Measurements from ENCODE around the gene ITCH. TPM values are rescaled to one million over a fixed set of nuclear protein-coding genes. Genes with fewer than 3 reads are reported as not detected.

The ITCH gene
- total and polyA plus RNA-seq, 9 of the 15 experiments (the other 6 are each of a cell fraction or from before 2014, with no cell fraction given): 7.5 to 53.0 (median 22.9) TPM

DNA sequence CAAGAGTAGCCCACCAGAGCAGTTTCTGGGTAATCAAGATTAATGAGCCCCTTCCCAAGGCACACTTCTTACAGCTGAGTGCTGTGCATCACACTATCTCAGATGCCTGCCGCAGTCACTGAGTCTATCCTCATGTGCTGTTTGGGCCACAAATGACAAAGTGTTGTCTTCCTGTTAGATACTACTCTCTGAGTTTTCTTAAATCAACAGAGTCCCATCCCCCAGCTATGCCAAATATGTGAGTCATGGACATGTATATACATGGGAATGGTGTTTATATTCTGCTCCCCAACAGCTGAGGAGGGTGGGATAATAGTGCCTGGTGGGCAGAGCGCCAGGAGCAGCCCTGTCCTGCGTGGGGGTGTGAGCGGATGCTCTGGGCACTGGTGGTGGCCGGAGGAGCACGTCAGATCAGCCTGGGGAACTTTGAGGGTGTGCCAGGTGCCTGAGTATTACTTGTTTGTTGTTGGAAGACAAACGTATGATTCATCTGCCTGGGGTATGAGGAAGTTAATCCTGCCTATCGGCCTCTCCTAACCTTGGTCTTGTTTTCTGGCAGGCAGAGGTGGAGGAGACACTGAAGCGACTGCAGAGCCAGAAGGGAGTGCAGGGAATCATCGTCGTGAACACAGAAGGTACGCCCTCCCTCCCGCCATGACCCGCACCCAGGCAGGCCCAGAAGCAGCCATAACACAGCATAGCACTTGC, 162.8 kb downstream of the ITCH start (continued):
- TF ChIP-seq, protein P1, sequence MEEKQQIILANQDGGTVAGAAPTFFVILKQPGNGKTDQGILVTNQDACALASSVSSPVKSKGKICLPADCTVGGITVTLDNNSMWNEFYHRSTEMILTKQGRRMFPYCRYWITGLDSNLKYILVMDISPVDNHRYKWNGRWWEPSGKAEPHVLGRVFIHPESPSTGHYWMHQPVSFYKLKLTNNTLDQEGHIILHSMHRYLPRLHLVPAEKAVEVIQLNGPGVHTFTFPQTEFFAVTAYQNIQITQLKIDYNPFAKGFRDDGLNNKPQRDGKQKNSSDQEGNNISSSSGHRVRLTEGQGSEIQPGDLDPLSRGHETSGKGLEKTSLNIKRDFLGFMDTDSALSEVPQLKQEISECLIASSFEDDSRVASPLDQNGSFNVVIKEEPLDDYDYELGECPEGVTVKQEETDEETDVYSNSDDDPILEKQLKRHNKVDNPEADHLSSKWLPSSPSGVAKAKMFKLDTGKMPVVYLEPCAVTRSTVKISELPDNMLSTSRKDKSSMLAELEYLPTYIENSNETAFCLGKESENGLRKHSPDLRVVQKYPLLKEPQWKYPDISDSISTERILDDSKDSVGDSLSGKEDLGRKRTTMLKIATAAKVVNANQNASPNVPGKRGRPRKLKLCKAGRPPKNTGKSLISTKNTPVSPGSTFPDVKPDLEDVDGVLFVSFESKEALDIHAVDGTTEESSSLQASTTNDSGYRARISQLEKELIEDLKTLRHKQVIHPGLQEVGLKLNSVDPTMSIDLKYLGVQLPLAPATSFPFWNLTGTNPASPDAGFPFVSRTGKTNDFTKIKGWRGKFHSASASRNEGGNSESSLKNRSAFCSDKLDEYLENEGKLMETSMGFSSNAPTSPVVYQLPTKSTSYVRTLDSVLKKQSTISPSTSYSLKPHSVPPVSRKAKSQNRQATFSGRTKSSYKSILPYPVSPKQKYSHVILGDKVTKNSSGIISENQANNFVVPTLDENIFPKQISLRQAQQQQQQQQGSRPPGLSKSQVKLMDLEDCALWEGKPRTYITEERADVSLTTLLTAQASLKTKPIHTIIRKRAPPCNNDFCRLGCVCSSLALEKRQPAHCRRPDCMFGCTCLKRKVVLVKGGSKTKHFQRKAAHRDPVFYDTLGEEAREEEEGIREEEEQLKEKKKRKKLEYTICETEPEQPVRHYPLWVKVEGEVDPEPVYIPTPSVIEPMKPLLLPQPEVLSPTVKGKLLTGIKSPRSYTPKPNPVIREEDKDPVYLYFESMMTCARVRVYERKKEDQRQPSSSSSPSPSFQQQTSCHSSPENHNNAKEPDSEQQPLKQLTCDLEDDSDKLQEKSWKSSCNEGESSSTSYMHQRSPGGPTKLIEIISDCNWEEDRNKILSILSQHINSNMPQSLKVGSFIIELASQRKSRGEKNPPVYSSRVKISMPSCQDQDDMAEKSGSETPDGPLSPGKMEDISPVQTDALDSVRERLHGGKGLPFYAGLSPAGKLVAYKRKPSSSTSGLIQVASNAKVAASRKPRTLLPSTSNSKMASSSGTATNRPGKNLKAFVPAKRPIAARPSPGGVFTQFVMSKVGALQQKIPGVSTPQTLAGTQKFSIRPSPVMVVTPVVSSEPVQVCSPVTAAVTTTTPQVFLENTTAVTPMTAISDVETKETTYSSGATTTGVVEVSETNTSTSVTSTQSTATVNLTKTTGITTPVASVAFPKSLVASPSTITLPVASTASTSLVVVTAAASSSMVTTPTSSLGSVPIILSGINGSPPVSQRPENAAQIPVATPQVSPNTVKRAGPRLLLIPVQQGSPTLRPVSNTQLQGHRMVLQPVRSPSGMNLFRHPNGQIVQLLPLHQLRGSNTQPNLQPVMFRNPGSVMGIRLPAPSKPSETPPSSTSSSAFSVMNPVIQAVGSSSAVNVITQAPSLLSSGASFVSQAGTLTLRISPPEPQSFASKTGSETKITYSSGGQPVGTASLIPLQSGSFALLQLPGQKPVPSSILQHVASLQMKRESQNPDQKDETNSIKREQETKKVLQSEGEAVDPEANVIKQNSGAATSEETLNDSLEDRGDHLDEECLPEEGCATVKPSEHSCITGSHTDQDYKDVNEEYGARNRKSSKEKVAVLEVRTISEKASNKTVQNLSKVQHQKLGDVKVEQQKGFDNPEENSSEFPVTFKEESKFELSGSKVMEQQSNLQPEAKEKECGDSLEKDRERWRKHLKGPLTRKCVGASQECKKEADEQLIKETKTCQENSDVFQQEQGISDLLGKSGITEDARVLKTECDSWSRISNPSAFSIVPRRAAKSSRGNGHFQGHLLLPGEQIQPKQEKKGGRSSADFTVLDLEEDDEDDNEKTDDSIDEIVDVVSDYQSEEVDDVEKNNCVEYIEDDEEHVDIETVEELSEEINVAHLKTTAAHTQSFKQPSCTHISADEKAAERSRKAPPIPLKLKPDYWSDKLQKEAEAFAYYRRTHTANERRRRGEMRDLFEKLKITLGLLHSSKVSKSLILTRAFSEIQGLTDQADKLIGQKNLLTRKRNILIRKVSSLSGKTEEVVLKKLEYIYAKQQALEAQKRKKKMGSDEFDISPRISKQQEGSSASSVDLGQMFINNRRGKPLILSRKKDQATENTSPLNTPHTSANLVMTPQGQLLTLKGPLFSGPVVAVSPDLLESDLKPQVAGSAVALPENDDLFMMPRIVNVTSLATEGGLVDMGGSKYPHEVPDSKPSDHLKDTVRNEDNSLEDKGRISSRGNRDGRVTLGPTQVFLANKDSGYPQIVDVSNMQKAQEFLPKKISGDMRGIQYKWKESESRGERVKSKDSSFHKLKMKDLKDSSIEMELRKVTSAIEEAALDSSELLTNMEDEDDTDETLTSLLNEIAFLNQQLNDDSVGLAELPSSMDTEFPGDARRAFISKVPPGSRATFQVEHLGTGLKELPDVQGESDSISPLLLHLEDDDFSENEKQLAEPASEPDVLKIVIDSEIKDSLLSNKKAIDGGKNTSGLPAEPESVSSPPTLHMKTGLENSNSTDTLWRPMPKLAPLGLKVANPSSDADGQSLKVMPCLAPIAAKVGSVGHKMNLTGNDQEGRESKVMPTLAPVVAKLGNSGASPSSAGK (IDR thresholded peaks at IDR 0.05): no peak
- TF ChIP-seq, protein P2, sequence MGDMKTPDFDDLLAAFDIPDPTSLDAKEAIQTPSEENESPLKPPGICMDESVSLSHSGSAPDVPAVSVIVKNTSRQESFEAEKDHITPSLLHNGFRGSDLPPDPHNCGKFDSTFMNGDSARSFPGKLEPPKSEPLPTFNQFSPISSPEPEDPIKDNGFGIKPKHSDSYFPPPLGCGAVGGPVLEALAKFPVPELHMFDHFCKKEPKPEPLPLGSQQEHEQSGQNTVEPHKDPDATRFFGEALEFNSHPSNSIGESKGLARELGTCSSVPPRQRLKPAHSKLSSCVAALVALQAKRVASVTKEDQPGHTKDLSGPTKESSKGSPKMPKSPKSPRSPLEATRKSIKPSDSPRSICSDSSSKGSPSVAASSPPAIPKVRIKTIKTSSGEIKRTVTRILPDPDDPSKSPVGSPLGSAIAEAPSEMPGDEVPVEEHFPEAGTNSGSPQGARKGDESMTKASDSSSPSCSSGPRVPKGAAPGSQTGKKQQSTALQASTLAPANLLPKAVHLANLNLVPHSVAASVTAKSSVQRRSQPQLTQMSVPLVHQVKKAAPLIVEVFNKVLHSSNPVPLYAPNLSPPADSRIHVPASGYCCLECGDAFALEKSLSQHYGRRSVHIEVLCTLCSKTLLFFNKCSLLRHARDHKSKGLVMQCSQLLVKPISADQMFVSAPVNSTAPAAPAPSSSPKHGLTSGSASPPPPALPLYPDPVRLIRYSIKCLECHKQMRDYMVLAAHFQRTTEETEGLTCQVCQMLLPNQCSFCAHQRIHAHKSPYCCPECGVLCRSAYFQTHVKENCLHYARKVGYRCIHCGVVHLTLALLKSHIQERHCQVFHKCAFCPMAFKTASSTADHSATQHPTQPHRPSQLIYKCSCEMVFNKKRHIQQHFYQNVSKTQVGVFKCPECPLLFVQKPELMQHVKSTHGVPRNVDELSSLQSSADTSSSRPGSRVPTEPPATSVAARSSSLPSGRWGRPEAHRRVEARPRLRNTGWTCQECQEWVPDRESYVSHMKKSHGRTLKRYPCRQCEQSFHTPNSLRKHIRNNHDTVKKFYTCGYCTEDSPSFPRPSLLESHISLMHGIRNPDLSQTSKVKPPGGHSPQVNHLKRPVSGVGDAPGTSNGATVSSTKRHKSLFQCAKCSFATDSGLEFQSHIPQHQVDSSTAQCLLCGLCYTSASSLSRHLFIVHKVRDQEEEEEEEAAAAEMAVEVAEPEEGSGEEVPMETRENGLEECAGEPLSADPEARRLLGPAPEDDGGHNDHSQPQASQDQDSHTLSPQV (IDR thresholded peaks at IDR 0.05): no peak
- TF ChIP-seq HCFC1 (IDR thresholded peaks at IDR 0.05; ENCODE audit: low read depth, low read length): no peak
- no peak for TF ChIP-seq TSC22D4 (tag; IDR thresholded peaks at IDR 0.05)
- TF ChIP-seq NCOA1 (IDR thresholded peaks at IDR 0.05; ENCODE audit: low read depth): no peak
- TF ChIP-seq ZNF274 (IDR thresholded peaks at IDR 0.05; ENCODE audit: borderline replicate concordance, low read depth, low read length): no peak
- TF ChIP-seq ZNF780A (CRISPR knock-in tag; IDR thresholded peaks at IDR 0.05): no peak
- TF ChIP-seq, protein P3, sequence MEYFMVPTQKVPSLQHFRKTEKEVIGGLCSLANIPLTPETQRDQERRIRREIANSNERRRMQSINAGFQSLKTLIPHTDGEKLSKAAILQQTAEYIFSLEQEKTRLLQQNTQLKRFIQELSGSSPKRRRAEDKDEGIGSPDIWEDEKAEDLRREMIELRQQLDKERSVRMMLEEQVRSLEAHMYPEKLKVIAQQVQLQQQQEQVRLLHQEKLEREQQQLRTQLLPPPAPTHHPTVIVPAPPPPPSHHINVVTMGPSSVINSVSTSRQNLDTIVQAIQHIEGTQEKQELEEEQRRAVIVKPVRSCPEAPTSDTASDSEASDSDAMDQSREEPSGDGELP (CRISPR knock-in tag; IDR thresholded peaks at IDR 0.05; ENCODE audit: borderline replicate concordance): peak; percentile 55; the same call in 1 of the 2 replicates
- no peak for TF ChIP-seq SMARCB1 (IDR thresholded peaks at IDR 0.05; ENCODE audit: insufficient read length, low read depth)
- no peak for TF ChIP-seq RFX7 (CRISPR knock-in tag; IDR thresholded peaks at IDR 0.05)
- TF ChIP-seq ZNF431 (CRISPR knock-in tag; IDR thresholded peaks at IDR 0.05): no peak
- TF ChIP-seq ZNF717 (CRISPR knock-in tag; IDR thresholded peaks at IDR 0.05): no peak
